Activated CD8-positive, alpha-beta memory T cell treated with anti-CD3 and anti-CD28 coated beads, Interleukin-2, amount 50 U/mL, for 4 hours (primary cell): ENCODE results near the gene OR9I1.

Experiments
- DNase-seq: peaks from one replicate; pipeline ENCODE4 v3.0.0-alpha.2; 2020

OR9I1 gene, protein sequence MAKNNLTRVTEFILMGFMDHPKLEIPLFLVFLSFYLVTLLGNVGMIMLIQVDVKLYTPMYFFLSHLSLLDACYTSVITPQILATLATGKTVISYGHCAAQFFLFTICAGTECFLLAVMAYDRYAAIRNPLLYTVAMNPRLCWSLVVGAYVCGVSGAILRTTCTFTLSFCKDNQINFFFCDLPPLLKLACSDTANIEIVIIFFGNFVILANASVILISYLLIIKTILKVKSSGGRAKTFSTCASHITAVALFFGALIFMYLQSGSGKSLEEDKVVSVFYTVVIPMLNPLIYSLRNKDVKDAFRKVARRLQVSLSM

DNA sequence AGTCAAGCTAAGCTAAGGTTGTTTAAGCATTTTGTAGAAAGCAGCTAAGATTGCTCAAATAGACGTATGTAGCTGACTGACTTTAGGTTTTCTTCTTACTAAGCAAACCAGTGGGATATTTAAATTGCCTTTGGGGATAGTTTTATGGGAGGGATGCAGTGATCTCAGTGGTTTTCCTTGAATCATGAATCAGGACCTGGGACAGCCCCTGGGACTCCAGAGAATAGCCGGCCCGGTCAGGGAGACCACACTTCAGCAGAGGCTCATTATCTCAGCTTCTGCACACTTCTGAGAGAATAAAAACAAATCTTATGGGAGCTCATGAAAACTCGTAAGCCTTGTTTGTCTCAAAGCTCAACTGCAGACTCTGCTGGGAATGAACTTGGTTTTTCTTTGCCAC, at the start of gene OR9I1:
Gene OR9I1, minus strand, starts transcription at position 62 of the 400 bp plus-strand sequence. CDS start 6,086 bp downstream, outside the sequence.
- DNase-seq = no peak

DNA sequence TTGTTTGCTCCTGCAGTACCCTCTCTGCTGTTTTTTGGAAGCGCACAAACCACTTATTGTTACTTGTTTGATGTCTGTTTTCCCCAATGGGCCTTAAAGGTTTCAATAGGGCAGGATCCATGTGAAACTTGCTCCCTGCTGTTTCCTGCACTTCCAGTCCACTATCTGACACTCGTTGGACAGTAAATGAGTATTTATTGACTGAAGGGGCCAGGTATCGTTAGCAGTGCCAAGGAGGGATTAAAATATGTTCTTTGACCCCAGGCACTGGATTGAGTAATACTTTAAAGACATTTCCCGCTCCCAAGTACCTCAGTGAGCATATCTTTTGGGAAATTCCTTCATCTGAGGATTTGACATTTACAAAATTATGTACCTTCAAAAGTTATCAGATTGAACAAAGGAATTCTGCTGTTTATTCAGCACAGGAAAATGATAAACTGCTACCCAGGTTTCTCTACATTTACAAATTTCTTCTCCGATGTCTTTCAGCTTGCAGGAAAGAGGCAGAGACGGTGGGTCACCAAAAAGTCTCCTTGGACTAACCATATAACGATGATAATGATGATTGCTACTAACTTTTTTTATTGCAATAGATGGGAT, 40.3 kb upstream of the OR9I1 start:
- no peak for DNase-seq

DNA sequence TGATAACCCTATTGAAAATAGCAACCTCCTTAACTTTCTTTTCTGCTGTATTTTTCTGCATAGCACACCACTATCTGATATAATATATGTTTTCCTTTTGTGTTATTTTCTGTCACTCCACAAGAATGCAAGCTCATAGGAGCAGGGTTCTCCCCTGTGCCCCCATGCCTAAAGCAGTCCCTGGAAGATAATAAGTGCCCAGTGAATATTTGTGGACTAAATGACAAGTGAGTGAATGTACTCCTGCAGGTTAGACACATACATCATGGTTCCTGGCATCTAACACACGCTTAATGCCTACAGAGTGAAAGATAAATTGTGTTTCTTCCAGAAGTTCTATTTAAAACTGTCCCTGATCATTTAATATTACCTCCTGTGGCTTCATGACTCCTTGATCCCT, 39.7 kb upstream of the OR9I1 start:
- no peak for DNase-seq

- no peak for DNase-seq
Observed at GRCh38 chr11:58164389-58164788, 39.1 kb upstream of the OR9I1 start.

GRCh38 chr11:58152781-58153180, 27.5 kb upstream of the OR9I1 start:
- DNase-seq = no peak

GRCh38 chr11:58142761-58143160, 17.4 kb upstream of the OR9I1 start:
- no peak for DNase-seq

- DNase-seq = no peak
Observed at GRCh38 chr11:58135171-58135570, 9.8 kb upstream of the OR9I1 start.

- no peak for DNase-seq
Observed at GRCh38 chr11:58134151-58134550, 8.8 kb upstream of the OR9I1 start.

- no peak for DNase-seq
Observed at GRCh38 chr11:58133309-58134076, 8.2 kb upstream of the OR9I1 start.

DNA sequence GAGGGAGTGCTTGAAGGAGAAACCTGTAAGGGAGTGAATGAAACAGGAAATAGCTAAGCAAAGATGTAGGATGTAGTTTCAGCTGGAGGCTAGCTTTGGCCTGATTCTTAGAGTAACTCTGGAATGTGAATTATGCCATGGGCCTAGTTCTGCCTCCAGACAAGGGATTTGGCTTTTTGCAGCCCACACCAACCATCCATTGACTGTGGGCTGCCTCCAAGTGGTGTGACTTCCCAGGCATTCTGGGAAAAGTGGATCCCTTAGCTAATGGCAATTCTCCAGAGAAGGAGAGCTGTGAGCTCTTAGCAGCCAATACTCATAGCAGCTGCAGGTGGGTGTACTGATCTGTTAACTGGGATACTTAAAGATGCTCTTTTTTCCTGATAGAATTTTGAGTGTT, 2.0 kb upstream of the OR9I1 start:
- no peak for DNase-seq

GRCh38 chr11:58121096-58121495, 4.2 kb downstream of the OR9I1 start:
- no peak for DNase-seq

- no peak for DNase-seq
Observed at GRCh38 chr11:58097437-58097836, 27.9 kb downstream of the OR9I1 start.

GRCh38 chr11:58086528-58086927, 38.8 kb downstream of the OR9I1 start:
- no peak for DNase-seq

DNA sequence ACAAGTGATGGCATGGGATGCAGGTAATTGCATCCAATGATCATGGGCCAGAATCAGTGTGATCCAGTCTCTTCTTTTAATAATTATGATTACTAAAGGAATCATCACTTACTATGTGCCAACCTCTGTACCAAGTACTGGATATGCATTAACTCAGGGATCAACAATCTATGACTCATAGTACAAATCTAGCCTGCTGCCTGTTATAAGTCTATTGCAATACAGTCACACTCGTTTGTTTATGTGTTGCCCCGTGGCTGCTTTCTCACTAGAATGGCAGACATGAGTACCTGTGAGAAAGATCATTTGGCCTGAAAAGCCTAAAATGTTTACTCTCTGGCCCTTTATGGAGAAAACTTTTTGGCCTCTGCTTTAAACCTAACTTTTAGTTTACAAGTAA, 49.5 kb downstream of the OR9I1 start:
- DNase-seq = no peak

- DNase-seq = no peak
Observed at GRCh38 chr11:58070585-58070984, 54.7 kb downstream of the OR9I1 start.

DNA sequence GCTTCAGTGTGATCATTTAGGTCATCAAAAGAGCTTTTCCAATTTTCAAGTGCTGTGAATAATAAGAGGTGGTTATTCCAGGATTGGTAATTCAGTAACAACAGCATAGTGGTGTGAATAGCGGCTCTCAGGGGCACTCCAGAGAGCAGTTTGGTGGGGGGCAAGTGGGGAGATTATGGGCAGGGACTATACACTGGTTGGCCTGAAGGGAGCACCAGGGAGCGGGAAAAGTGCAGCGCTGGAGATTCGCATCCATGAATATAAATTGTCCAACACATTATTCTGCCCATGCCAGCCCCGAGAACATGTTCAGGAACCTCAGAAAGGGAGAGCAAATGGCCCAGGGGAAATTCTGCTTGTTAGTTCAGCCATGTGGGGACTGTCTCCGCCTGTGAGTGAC, 56.7 kb downstream of the OR9I1 start:
- no peak for DNase-seq

GRCh38 chr11:58067685-58068084, 57.6 kb downstream of the OR9I1 start:
- DNase-seq = no peak
